Fibroblast of skin of scalp (primary cell): ENCODE results near the gene ANKFN1.
A peak's percentile ranks its signal among the peaks of the same experiment; 100 is the strongest.

Experiments
- DNase-seq: peaks from one replicate; pipeline ENCODE4 v3.0.0-alpha.2; 2013

ANKFN1 gene

GRCh38 chr17:56148333-56148732 is 4.9 kb upstream of the ANKFN1 start:
- DNase-seq, result no peak

GRCh38 chr17:56149266-56150036 is 3.8 kb upstream of the ANKFN1 start:
- DNase-seq, result no peak

- DNase-seq, result no peak
Measured at GRCh38 chr17:56150649-56151048, 2.6 kb upstream of the ANKFN1 start.

- no peak for DNase-seq
Measured at GRCh38 chr17:56157845-56158244, 4.6 kb downstream of the ANKFN1 start.

GRCh38 chr17:56158344-56158743 is 5.1 kb downstream of the ANKFN1 start:
- no peak for DNase-seq

GRCh38 chr17:56158915-56159825 is 5.9 kb downstream of the ANKFN1 start:
- no peak for DNase-seq

GRCh38 chr17:56159826-56160380 is 6.6 kb downstream of the ANKFN1 start:
- DNase-seq, result no peak

GRCh38 chr17:56160422-56160821 is 7.1 kb downstream of the ANKFN1 start:
- no peak for DNase-seq

- peak; percentile 32 for DNase-seq
Measured at GRCh38 chr17:56165072-56165641, 11.9 kb downstream of the ANKFN1 start.

GRCh38 chr17:56167491-56167890 is 14.2 kb downstream of the ANKFN1 start:
- no peak for DNase-seq

GRCh38 chr17:56169621-56170020 is 16.3 kb downstream of the ANKFN1 start:
- DNase-seq, result no peak

GRCh38 chr17:56171186-56171959 is 18.1 kb downstream of the ANKFN1 start:
- DNase-seq, result no peak

GRCh38 chr17:56172517-56172982 is 19.3 kb downstream of the ANKFN1 start:
- DNase-seq, result no peak

- no peak for DNase-seq
Measured at GRCh38 chr17:56173026-56173425, 19.8 kb downstream of the ANKFN1 start.

GRCh38 chr17:56173958-56174835 is 20.9 kb downstream of the ANKFN1 start:
- DNase-seq, result peak; percentile 7

GRCh38 chr17:56175299-56175955 is 22.2 kb downstream of the ANKFN1 start:
- DNase-seq, result no peak

GRCh38 chr17:56176091-56176490 is 22.8 kb downstream of the ANKFN1 start:
- peak; percentile 58 for DNase-seq

- DNase-seq, result no peak
Measured at GRCh38 chr17:56177361-56177760, 24.1 kb downstream of the ANKFN1 start.

- DNase-seq, result no peak
Measured at GRCh38 chr17:56178203-56178602, 24.9 kb downstream of the ANKFN1 start.

GRCh38 chr17:56182081-56182480 is 28.8 kb downstream of the ANKFN1 start:
- DNase-seq, result no peak
